ENCODE results near the gene RTBDN.
"Not testable (repeated sequence)": the region's sequence is repeated elsewhere in the genome, so short reads cannot be mapped to it uniquely, and the experiment has no call there.

Gene RTBDN

GRCh38 chr19:12799742-12800465, 34.5 kb downstream of the RTBDN start:
- peaks cover 33 to 56% (median 46%) of the 10 kb centered on the region in 10 experiments for H3K4me1 ChIP-seq
- H3K9me3 ChIP-seq (replicated peaks in 1 of 11), result no peaks in the 10 kb centered on the region
- H3K27me3 ChIP-seq, result no peaks in the 10 kb centered on the region
- H3K4me2 ChIP-seq, result peak overlapping the region; percentile 88 to 98 (median 96)
- no peak for TF ChIP-seq Cebpa-rat (IDR thresholded peaks at IDR 0.05)
- peaks cover 0 to 31% (median 8%) of the 10 kb centered on the region in 11 experiments; a peak in 8 of 22 replicates for H4K20me1 ChIP-seq
- H3K36me3 ChIP-seq, result peaks cover 18 to 39% (median 29%) of the 10 kb centered on the region in 11 experiments; a peak in 21 of 22 replicates
- peak overlapping the region; percentile 74 to 91 (median 84); a peak in 14 of 20 replicates for H3K4me3 ChIP-seq
- peak overlapping the region in 1 of 11 experiments; percentile 36; a peak in 1 of 22 replicates for H3K27ac ChIP-seq
- H3K9ac ChIP-seq, result peak overlapping the region in 8 of 11 experiments; percentile 82 to 94 (median 86); a peak in 16 of 22 replicates

GRCh38 chr19:12797607-12798006, 36.8 kb downstream of the RTBDN start:
- Histone ChIP-seq H3K4me1 (peaks cover 41 to 54% (median 50%) of the 10 kb centered on the region in 10 experiments), H4K20me1 (peaks cover 7 to 39% (median 15%) of the 10 kb centered on the region in 11 experiments), H3K36me3 (peaks cover 21 to 39% (median 31%) of the 10 kb centered on the region in 11 experiments; a peak in 21 of 22 replicates)
- not testable (repeated sequence) for H3K4me3 ChIP-seq; H3K4me2 ChIP-seq; H3K27me3 ChIP-seq; H3K27ac ChIP-seq; H3K9ac ChIP-seq; H3K9me3 ChIP-seq (replicated peaks in 1 of 11)

DNA sequence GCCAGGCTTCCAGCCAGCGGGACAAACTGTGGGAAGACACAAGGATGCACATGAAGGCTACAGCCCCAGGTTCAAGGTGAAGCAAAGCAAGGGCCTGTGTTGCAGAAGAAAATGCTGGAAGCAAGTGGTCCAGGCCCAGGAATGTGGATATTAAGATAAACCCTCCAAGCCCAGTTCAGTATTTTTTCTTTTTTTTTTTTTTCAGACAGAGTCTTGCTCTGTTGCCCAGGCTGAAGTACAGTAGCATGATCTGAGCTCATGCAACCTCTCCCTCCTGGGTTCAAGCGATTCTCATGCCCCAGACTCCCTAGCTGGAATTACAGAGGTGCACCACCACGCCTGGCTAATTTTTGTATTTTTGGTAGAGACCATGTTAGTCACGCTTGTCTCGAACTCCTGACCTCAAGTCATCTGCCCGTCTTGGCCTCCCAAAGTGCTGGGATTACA, 37.2 kb downstream of the RTBDN start:
- Histone ChIP-seq H3K9me3 (replicated peaks in 1 of 11) (no peaks in the 10 kb centered on the region), H3K9ac (peak overlapping the region in 2 of 11 experiments; percentile 8 to 27; a peak in 2 of 22 replicates), H3K4me1 (peaks cover 37 to 49% (median 45%) of the 10 kb centered on the region in 10 experiments), H3K36me3 (peaks cover 21 to 39% (median 32%) of the 10 kb centered on the region in 11 experiments; a peak in 21 of 22 replicates), H3K4me3 (no peak overlapping the region), H4K20me1 (peaks cover 11 to 43% (median 20%) of the 10 kb centered on the region in 11 experiments), H3K27ac (no peak overlapping the region), H3K4me2 (peak overlapping the region in 2 of 11 experiments; percentile 96 to 97; a peak in 2 of 22 replicates), H3K27me3 (no peaks in the 10 kb centered on the region)
- TF ChIP-seq Cebpa-rat (IDR thresholded peaks at IDR 0.05), result no peak

DNA sequence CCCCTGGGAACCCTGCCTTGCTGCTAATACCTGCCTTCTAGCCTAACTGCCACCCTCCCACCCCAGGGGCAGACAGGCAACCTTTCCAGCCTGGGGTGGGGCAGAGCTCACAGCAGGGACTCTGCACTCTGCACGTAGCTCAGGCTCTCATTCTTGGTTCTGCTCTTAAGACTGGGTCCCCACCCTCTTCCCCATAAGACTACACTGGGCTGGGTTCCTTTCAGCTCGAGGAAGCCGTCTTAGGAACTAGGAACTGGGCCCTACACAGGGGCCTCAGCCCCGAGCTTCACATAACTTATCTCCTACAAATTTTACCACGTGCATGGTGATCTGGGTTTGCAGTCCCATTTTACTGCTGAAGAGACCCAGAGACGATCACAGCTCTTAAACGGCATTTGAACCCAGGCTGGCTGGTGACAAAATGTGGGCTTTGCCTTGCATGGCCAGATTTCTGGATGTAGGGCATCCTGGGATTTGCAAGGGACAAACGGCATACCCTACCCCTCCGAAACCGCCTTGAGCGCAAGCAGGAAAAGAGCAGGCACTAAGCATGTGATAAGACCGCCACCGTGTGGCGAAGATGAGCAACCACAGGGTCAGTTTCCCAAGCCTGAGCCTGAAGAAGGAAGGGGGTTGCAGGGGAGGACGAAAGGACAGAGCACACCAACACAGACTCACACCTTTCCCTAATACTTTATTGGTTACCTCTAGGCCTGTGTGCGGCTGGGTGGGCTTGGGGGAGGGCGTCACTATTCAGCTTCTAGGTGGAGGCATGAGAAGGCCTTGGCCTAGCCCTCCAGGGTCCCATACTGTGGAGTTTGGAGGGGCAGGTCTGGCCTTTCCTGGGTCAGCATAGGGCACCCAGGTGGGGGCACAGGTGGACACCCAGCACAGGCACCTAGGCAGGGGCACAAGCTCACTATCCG, 38.0 kb downstream of the RTBDN start:
- peaks cover 34 to 45% (median 41%) of the 10 kb centered on the region in 10 experiments for H3K4me1 ChIP-seq
- H3K27me3 ChIP-seq, result no peaks in the 10 kb centered on the region
- H4K20me1 ChIP-seq, result peaks cover 19 to 51% (median 27%) of the 10 kb centered on the region in 11 experiments
- peaks cover 21 to 39% (median 34%) of the 10 kb centered on the region in 11 experiments; a peak in 21 of 22 replicates for H3K36me3 ChIP-seq
- peak overlapping the region in 3 of 10 experiments; percentile 2 to 23 (median 3); a peak in 3 of 20 replicates for H3K4me3 ChIP-seq
- no peaks in the 10 kb centered on the region for H3K9me3 ChIP-seq (replicated peaks in 1 of 11)
- TF ChIP-seq Cebpa-rat (IDR thresholded peaks at IDR 0.05), result no peak
- peak overlapping the region in 6 of 11 experiments; percentile 14 to 100 (median 50); a peak in 8 of 22 replicates for H3K27ac ChIP-seq
- H3K9ac ChIP-seq, result peak overlapping the region; percentile 8 to 71 (median 48); a peak in 18 of 22 replicates
- peak overlapping the region; percentile 47 to 97 (median 62) for H3K4me2 ChIP-seq

GRCh38 chr19:12794971-12795381, 39.4 kb downstream of the RTBDN start:
- Histone ChIP-seq H3K36me3 (peaks cover 18 to 33% (median 30%) of the 10 kb centered on the region in 11 experiments; a peak in 21 of 22 replicates), H3K27ac (peak overlapping the region in 8 of 11 experiments; percentile 95 to 100 (median 99); a peak in 9 of 22 replicates), H3K4me3 (peak overlapping the region in 3 of 10 experiments; percentile 97 to 98 (median 98); a peak in 3 of 20 replicates), H3K4me1 (peaks cover 26 to 42% (median 37%) of the 10 kb centered on the region in 10 experiments), H3K9ac (peak overlapping the region in 10 of 11 experiments; percentile 92 to 99 (median 98); a peak in 10 of 22 replicates), H3K9me3 (replicated peaks in 1 of 11) (no peaks in the 10 kb centered on the region), H3K27me3 (no peaks in the 10 kb centered on the region), H4K20me1 (peaks cover 18 to 38% (median 28%) of the 10 kb centered on the region in 11 experiments), H3K4me2 (peak overlapping the region in 10 of 11 experiments; percentile 85 to 99 (median 98); a peak in 17 of 22 replicates)
- TF ChIP-seq Cebpa-rat (IDR thresholded peaks at IDR 0.05), result no peak

- Histone ChIP-seq H3K27ac (peak overlapping the region; percentile 95 to 100 (median 99)), H3K9me3 (replicated peaks in 1 of 11) (no peaks in the 10 kb centered on the region), H3K27me3 (no peaks in the 10 kb centered on the region), H4K20me1 (peaks cover 18 to 34% (median 21%) of the 10 kb centered on the region in 11 experiments), H3K36me3 (peaks cover 12 to 27% (median 24%) of the 10 kb centered on the region in 11 experiments; a peak in 21 of 22 replicates), H3K4me3 (peak overlapping the region; percentile 90 to 98 (median 96)), H3K4me1 (peaks cover 25 to 39% (median 36%) of the 10 kb centered on the region in 10 experiments), H3K9ac (peak overlapping the region; percentile 92 to 99 (median 98)), H3K4me2 (peak overlapping the region; percentile 85 to 99 (median 97))
- no peak for TF ChIP-seq Cebpa-rat (IDR thresholded peaks at IDR 0.05)
These were observed 40.0 kb downstream of the RTBDN start for GRCh38 chr19:12794196-12794941.

DNA sequence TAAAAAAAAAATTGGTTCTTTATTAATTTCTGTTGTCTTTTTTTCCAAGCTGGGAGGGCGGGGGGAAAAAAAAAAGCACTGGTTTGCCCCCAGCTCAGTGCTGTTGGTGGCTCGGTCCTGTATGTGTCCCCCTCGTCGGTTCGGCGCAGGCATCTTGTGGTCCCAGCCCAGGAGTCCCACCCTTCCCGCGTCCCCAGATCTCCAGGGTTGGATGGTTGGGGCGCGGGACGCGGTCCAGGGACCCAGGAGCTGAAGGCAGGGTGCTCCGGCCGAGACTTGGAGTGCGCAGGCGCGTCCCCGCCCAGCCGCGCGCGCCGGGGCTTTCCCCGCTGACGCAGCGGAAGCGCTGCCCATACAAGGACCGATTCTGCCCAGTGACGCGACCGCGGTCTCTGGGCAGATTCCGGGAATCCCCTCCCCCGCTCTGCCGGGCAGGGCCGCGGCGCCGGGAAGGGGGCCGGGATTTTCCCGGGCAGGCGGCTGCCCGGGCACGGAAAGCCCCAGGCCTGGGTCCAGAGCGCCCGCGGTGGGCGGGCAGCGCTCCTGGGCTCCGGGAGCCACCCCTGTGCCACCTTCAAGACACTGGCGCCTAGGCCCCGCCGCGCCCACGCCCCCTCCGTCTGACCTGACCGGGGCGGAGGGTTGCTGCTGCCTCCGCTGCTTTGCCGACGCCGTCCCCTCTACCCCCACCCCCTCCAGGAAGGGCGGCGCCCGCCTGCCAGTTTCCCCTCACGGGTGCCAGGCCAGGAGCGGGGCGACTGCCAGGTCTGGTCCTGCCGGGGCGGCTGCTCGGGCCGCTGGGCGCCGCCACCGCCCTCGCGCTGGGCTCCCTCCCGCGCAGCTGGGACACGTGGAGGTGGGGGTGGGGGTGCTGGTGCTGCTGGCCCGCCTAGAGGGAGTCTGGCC, 40.8 kb downstream of the RTBDN start:
- no peaks in the 10 kb centered on the region for H3K27me3 ChIP-seq
- H3K36me3 ChIP-seq, result peaks cover 3 to 18% (median 16%) of the 10 kb centered on the region in 11 experiments; a peak in 17 of 22 replicates
- H3K27ac ChIP-seq, result peak overlapping the region; percentile 95 to 100 (median 99)
- no peak for TF ChIP-seq Cebpa-rat (IDR thresholded peaks at IDR 0.05)
- H3K9ac ChIP-seq, result peak overlapping the region; percentile 92 to 99 (median 98)
- peak overlapping the region; percentile 85 to 99 (median 97) for H3K4me2 ChIP-seq
- H3K4me1 ChIP-seq, result peaks cover 32 to 48% (median 44%) of the 10 kb centered on the region in 10 experiments
- H3K9me3 ChIP-seq (replicated peaks in 1 of 11), result no peaks in the 10 kb centered on the region
- H3K4me3 ChIP-seq, result peak overlapping the region; percentile 90 to 98 (median 96)
- peaks cover 18 to 34% (median 20%) of the 10 kb centered on the region in 11 experiments for H4K20me1 ChIP-seq
